ENCODE results near the gene CEND1. TPM values are rescaled to one million over a fixed set of nuclear protein-coding genes. Genes with fewer than 3 reads are reported as not detected.
A peak's percentile ranks its signal among the peaks of the same experiment; 100 is the strongest.

Gene CEND1
- total and polyA plus RNA-seq, 2 of the 13 experiments (the other 11 are each of a cell fraction or from before 2014, with no cell fraction given) = not detected

DNA sequence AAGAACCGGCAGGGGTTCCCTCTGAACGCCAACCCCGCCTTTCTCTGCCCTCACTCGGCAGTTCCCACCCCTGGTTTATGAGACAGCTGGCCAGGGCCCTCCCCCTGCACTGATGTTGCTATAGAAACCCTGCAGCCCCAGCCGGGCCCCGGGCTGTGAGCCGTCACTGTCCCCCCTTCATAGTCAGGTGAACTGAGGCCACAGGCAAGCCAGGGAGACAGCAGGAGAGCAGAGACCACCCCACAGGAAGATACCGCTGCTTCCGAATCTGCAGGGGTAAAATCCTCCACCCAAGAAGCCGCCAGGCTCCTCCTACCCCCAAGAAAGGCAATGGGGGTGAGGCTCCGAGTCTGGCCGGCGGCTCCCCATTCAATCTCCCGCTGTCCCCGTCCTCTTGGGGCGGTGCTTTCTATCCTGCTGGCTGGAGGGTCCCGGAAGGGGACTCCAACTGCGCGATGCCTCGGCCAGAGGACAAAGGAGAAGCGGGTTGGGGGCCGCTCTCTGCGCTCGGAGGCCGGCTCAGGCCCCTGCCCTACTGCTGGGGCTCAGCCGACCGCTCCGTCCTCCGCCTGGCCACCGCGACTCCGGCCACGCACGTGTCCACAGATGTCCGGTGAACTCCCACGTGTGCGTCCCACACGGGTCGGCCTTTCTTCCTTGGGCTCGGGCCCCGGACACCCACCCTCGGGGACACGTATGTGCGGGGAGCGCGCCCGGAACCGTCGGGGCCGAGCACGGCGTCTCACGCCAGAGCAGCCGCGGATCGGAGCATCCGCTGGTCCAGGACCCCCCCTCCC lies 7.6 kb upstream of the CEND1 start (continued):
- TF ChIP-seq ZNF275 (CRISPR knock-in tag; IDR thresholded peaks at IDR 0.05; ENCODE audit: borderline replicate concordance) (no peak), ZNF7 (CRISPR knock-in tag; IDR thresholded peaks at IDR 0.05) (no peak), PAXIP1 (CRISPR knock-in tag; conservative IDR thresholded peaks at IDR 0.05) (peak; percentile 13; the same call in 1 of the 2 replicates), ZNF761 (CRISPR knock-in tag; conservative IDR thresholded peaks at IDR 0.05) (no peak), NR2C2 (CRISPR knock-in tag; IDR thresholded peaks at IDR 0.05; ENCODE audit: borderline replicate concordance) (no peak; the same call in 1 of the 2 replicates), HES4 (CRISPR knock-in tag; IDR thresholded peaks at IDR 0.05; ENCODE audit: borderline replicate concordance) (no peak), CHD4 (IDR thresholded peaks at IDR 0.05; ENCODE audit: borderline replicate concordance, low read length) (no peak), ZNF670 (CRISPR knock-in tag; IDR thresholded peaks at IDR 0.05; ENCODE audit: borderline replicate concordance) (0 out of 2 replicates have a peak, but pooled peaks have one; percentile 58), KLF11 (CRISPR knock-in tag; IDR thresholded peaks at IDR 0.05) (no peak), WIZ (CRISPR knock-in tag; IDR thresholded peaks at IDR 0.05) (0 out of 2 replicates have a peak, but pooled peaks have one; percentile 22)
- TF ChIP-seq, protein P1, sequence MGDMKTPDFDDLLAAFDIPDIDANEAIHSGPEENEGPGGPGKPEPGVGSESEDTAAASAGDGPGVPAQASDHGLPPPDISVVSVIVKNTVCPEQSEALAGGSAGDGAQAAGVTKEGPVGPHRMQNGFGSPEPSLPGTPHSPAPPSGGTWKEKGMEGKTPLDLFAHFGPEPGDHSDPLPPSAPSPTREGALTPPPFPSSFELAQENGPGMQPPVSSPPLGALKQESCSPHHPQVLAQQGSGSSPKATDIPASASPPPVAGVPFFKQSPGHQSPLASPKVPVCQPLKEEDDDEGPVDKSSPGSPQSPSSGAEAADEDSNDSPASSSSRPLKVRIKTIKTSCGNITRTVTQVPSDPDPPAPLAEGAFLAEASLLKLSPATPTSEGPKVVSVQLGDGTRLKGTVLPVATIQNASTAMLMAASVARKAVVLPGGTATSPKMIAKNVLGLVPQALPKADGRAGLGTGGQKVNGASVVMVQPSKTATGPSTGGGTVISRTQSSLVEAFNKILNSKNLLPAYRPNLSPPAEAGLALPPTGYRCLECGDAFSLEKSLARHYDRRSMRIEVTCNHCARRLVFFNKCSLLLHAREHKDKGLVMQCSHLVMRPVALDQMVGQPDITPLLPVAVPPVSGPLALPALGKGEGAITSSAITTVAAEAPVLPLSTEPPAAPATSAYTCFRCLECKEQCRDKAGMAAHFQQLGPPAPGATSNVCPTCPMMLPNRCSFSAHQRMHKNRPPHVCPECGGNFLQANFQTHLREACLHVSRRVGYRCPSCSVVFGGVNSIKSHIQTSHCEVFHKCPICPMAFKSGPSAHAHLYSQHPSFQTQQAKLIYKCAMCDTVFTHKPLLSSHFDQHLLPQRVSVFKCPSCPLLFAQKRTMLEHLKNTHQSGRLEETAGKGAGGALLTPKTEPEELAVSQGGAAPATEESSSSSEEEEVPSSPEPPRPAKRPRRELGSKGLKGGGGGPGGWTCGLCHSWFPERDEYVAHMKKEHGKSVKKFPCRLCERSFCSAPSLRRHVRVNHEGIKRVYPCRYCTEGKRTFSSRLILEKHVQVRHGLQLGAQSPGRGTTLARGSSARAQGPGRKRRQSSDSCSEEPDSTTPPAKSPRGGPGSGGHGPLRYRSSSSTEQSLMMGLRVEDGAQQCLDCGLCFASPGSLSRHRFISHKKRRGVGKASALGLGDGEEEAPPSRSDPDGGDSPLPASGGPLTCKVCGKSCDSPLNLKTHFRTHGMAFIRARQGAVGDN (CRISPR knock-in tag; IDR thresholded peaks at IDR 0.05) = peak; percentile 69
- TF ChIP-seq, protein P2, sequence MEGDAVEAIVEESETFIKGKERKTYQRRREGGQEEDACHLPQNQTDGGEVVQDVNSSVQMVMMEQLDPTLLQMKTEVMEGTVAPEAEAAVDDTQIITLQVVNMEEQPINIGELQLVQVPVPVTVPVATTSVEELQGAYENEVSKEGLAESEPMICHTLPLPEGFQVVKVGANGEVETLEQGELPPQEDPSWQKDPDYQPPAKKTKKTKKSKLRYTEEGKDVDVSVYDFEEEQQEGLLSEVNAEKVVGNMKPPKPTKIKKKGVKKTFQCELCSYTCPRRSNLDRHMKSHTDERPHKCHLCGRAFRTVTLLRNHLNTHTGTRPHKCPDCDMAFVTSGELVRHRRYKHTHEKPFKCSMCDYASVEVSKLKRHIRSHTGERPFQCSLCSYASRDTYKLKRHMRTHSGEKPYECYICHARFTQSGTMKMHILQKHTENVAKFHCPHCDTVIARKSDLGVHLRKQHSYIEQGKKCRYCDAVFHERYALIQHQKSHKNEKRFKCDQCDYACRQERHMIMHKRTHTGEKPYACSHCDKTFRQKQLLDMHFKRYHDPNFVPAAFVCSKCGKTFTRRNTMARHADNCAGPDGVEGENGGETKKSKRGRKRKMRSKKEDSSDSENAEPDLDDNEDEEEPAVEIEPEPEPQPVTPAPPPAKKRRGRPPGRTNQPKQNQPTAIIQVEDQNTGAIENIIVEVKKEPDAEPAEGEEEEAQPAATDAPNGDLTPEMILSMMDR (CRISPR knock-in tag; IDR thresholded peaks at IDR 0.05) = no peak
- TF ChIP-seq, protein P3, sequence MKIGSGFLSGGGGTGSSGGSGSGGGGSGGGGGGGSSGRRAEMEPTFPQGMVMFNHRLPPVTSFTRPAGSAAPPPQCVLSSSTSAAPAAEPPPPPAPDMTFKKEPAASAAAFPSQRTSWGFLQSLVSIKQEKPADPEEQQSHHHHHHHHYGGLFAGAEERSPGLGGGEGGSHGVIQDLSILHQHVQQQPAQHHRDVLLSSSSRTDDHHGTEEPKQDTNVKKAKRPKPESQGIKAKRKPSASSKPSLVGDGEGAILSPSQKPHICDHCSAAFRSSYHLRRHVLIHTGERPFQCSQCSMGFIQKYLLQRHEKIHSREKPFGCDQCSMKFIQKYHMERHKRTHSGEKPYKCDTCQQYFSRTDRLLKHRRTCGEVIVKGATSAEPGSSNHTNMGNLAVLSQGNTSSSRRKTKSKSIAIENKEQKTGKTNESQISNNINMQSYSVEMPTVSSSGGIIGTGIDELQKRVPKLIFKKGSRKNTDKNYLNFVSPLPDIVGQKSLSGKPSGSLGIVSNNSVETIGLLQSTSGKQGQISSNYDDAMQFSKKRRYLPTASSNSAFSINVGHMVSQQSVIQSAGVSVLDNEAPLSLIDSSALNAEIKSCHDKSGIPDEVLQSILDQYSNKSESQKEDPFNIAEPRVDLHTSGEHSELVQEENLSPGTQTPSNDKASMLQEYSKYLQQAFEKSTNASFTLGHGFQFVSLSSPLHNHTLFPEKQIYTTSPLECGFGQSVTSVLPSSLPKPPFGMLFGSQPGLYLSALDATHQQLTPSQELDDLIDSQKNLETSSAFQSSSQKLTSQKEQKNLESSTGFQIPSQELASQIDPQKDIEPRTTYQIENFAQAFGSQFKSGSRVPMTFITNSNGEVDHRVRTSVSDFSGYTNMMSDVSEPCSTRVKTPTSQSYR (CRISPR knock-in tag; IDR thresholded peaks at IDR 0.05; ENCODE audit: borderline replicate concordance) = no peak

All from HepG2 (cell line).